SK-N-MC (cell line): ENCODE data around the gene ANKRD9.

Source experiments
- EZH2 ChIP-seq: fragments of 200-600 bp; sonication (generic); IDR thresholded peaks from one replicate; pipeline ENCODE4 v1.6.1; 2017; ENCODE audit warnings: antibody characterized with exemption
- POLR2AphosphoS5 ChIP-seq: IDR thresholded peaks from 2 replicates; pipeline ENCODE4 v1.6.1; 2012; ENCODE audit warnings: mild to moderate bottlenecking, low read depth, low read length, borderline replicate concordance

GRCh38 chr14:102528431-102529170 is 19.0 kb upstream of the ANKRD9 start:
- no peak for TF ChIP-seq POLR2AphosphoS5
- no peak for TF ChIP-seq EZH2
